Cardiac ventricle fibroblast (primary cell): Measurements from ENCODE around the gene TBX3. TPM values are rescaled to one million over a fixed set of nuclear protein-coding genes. Genes with fewer than 3 reads are reported as not detected.

Experiments
- total RNA-seq: library from RNA; depleted of rRNA; stranded (reverse); fragments of >200 nt; gene quantifications from 2 replicates; pipeline ENCODE4 v1.2.3, GENCODE V29; 2015

Gene TBX3
- total RNA-seq: 6.5 and 7.4 TPM in 2 replicates

DNA sequence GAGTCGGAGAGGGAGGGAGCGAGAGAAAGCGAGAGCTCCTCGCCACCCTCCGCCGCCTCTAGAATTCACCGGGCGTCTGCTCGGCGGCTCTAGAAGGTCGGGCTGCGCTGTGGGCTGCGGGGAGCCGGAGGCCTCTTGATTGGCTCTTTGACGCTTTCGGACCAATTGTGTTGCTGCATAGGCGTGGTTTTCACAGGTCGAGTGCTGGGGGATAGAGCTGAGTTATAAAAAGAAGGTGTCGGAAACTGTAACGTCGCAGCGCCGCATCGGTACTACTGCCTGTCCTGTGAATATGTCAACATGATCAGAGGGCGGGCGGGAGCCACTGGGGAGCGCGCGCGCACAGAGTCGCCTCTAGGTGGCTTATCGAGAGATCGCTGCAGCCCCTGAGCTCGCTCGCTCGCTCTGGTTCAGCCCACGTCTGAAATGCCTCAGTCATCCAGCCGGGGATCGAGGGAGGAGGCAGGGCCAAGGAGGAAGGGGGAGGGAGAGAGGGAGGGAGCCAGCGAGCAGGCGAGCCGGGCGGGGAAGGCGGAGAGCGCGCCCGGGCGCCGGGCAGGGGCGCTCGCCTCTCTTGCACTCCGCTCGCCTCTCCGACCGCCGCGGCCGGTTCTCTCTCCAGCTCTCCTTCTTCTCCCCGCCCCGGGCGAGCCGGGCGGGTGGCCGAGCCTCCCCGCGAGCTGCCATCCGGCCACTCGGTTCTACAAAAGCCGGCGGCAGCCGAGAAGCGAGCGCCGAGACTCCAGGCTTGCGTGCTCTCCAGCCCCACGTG is at the start of gene TBX3:
Gene TBX3, minus strand, starts transcription at position 78 of the 772 bp plus-strand sequence. CDS start 975 bp downstream, outside the sequence.

